OCI-LY1 (cell line): ENCODE measurements around the gene CDH26.

Experiments used
- H2AFZ ChIP-seq: fragments of 200-600 bp; sonication (generic), shearing (Covaris generic); 2 replicates; pipeline ENCODE4 v1.6.0; 2014; ENCODE audit warnings: antibody characterized with exemption, mild to moderate bottlenecking, low read length
- H3F3A ChIP-seq: fragments of 200-600 bp; sonication (generic), shearing (Covaris generic); 2 replicates; pipeline ENCODE4 v1.6.0; 2014; ENCODE audit warnings: mild to moderate bottlenecking, antibody characterized with exemption, low read length, moderate library complexity; ENCODE audit not compliant: insufficient read depth
- H3K27ac ChIP-seq: fragments of 200-600 bp; sonication (generic); 2 replicates; pipeline ENCODE4 v1.5.1; 2014; ENCODE audit warnings: low read length, mixed run types, mild to moderate bottlenecking, low read depth; ENCODE audit not compliant: poor library complexity, severe bottlenecking
- H3K27me3 ChIP-seq: fragments of 200-600 bp; sonication (generic); 2 replicates; pipeline ENCODE4 v1.6.0; 2014; ENCODE audit warnings: antibody characterized with exemption, mild to moderate bottlenecking, low read length, moderate library complexity; ENCODE audit not compliant: insufficient read depth
- H3K36me3 ChIP-seq: fragments of 200-600 bp; sonication (generic); 2 replicates; pipeline ENCODE4 v1.6.1; 2014; ENCODE audit warnings: mild to moderate bottlenecking, antibody characterized with exemption, low read length, moderate library complexity, mixed read lengths; ENCODE audit not compliant: insufficient read depth
- H3K4me1 ChIP-seq: fragments of 200-600 bp; sonication (generic); 2 replicates; pipeline ENCODE4 v1.5.1; 2014; ENCODE audit warnings: mild to moderate bottlenecking, low read length, moderate library complexity; ENCODE audit not compliant: insufficient read depth, severe bottlenecking
- H3K4me2 ChIP-seq: fragments of 200-600 bp; sonication (generic), shearing (Covaris generic); 2 replicates; pipeline ENCODE4 v1.6.1; 2014; ENCODE audit warnings: low read length
- H3K4me3 ChIP-seq: fragments of 200-600 bp; sonication (generic); 2 replicates; pipeline ENCODE4 v1.5.1; 2014; ENCODE audit warnings: low read length, low read depth, mild to moderate bottlenecking, mixed read lengths; ENCODE audit not compliant: poor library complexity, severe bottlenecking
- H3K79me2 ChIP-seq: fragments of 200-600 bp; shearing (Covaris generic); 2 replicates; pipeline ENCODE4 v1.6.1; 2016; ENCODE audit warnings: mixed run types, low read length, mixed read lengths; ENCODE audit not compliant: insufficient read depth
- H3K9ac ChIP-seq: fragments of 200-600 bp; sonication (generic), shearing (Covaris generic); 2 replicates; pipeline ENCODE4 v1.6.1; 2014; ENCODE audit warnings: mild to moderate bottlenecking, low read length, mixed read lengths
- H3K9me2 ChIP-seq: fragments of 200-600 bp; sonication (generic), shearing (Covaris generic); 2 replicates; pipeline ENCODE4 v1.6.1; 2014; ENCODE audit warnings: low read depth, mild to moderate bottlenecking, low read length, mixed read lengths
- H3K9me3 ChIP-seq: fragments of 200-600 bp; shearing (Covaris generic); 2 replicates; pipeline ENCODE4 v1.6.1; 2014; ENCODE audit warnings: low read length, mixed read lengths
- H4K20me1 ChIP-seq: fragments of 200-600 bp; sonication (generic), shearing (Covaris generic); 2 replicates; pipeline ENCODE4 v1.6.0; 2016; ENCODE audit warnings: mild to moderate bottlenecking, low read length; ENCODE audit not compliant: insufficient read depth
- EZH2 ChIP-seq: fragments of 200-600 bp; sonication (generic), shearing (Covaris generic); IDR thresholded peaks from 2 replicates; pipeline ENCODE4 v1.8.0; 2017; ENCODE audit warnings: borderline replicate concordance, mixed run types, mild to moderate bottlenecking, antibody characterized with exemption, low read length, moderate library complexity, mixed read lengths
- TF ChIP-seq, protein P1 (sequence below): fragments of 200-600 bp; sonication (generic), shearing (Covaris generic); IDR thresholded peaks from 2 replicates; pipeline ENCODE4 v1.5.1; 2017; ENCODE audit warnings: mild to moderate bottlenecking, antibody characterized with exemption, low read length, moderate library complexity, mixed read lengths

Gene CDH26

DNA sequence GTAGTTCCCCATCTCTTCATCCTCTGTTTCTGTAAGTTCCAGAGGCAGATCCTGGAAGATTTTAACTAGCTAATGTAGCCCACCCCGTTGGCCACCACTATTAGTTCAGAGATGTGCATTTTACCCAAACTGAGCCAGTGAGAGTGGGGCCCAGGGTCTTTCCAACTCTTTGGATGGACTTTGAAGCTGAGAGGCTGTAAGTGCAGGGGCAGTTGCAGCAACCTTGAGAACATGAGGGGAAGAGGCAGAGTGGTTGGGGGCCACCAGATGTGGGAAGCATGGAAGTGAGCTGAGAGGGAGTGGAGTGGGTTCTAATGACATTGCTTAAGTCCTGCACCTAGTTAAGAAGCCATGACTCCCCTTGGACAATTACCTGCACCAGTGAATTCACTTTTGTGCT, 72.2 kb downstream of the CDH26 start:
- Histone ChIP-seq H3K27ac (no peak overlapping the region), H3K9ac (no peak overlapping the region), H3K4me1 (no peaks in the 10 kb centered on the region), H4K20me1 (no peaks in the 10 kb centered on the region), H3K36me3 (no peaks in the 10 kb centered on the region), H3K9me3 (no peaks in the 10 kb centered on the region), H3K79me2 (no peaks in the 10 kb centered on the region), H2AFZ (no peak overlapping the region), H3K9me2 (no peaks in the 10 kb centered on the region), H3K4me2 (no peak overlapping the region), H3K4me3 (no peak overlapping the region), H3K27me3 (peaks cover 4% of the 10 kb centered on the region; the same call in 1 of the 2 replicates), H3F3A (no peaks in the 10 kb centered on the region)
- no peak for TF ChIP-seq EZH2
- TF ChIP-seq, protein P1, sequence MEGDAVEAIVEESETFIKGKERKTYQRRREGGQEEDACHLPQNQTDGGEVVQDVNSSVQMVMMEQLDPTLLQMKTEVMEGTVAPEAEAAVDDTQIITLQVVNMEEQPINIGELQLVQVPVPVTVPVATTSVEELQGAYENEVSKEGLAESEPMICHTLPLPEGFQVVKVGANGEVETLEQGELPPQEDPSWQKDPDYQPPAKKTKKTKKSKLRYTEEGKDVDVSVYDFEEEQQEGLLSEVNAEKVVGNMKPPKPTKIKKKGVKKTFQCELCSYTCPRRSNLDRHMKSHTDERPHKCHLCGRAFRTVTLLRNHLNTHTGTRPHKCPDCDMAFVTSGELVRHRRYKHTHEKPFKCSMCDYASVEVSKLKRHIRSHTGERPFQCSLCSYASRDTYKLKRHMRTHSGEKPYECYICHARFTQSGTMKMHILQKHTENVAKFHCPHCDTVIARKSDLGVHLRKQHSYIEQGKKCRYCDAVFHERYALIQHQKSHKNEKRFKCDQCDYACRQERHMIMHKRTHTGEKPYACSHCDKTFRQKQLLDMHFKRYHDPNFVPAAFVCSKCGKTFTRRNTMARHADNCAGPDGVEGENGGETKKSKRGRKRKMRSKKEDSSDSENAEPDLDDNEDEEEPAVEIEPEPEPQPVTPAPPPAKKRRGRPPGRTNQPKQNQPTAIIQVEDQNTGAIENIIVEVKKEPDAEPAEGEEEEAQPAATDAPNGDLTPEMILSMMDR = no peak

- H2AFZ ChIP-seq = no peak overlapping the region
- no peak overlapping the region for H3K4me2 ChIP-seq
- no peak overlapping the region for H3K27ac ChIP-seq
- H3F3A ChIP-seq = no peaks in the 10 kb centered on the region
- no peaks in the 10 kb centered on the region for H4K20me1 ChIP-seq
- H3K9me2 ChIP-seq = no peaks in the 10 kb centered on the region
- H3K4me3 ChIP-seq = no peak overlapping the region
- no peaks in the 10 kb centered on the region for H3K36me3 ChIP-seq
- no peaks in the 10 kb centered on the region for H3K9me3 ChIP-seq
- peaks cover 4% of the 10 kb centered on the region; the same call in 1 of the 2 replicates for H3K27me3 ChIP-seq
- TF ChIP-seq, protein P1 = no peak
- no peak for TF ChIP-seq EZH2
- no peak overlapping the region for H3K9ac ChIP-seq
- no peaks in the 10 kb centered on the region for H3K4me1 ChIP-seq
- H3K79me2 ChIP-seq = no peaks in the 10 kb centered on the region
Observed at GRCh38 chr20:60031107-60031506, 72.9 kb downstream of the CDH26 start.

- no peak overlapping the region for H3K4me3 ChIP-seq
- no peak overlapping the region for H3K9ac ChIP-seq
- H3K4me2 ChIP-seq = no peak overlapping the region
Observed at GRCh38 chr20:60034231-60035110, 76.2 kb downstream of the CDH26 start.

More at GRCh38 chr20:60034231-60035110, 76.2 kb downstream of the CDH26 start:
- Histone ChIP-seq H3K36me3 (no peaks in the 10 kb centered on the region), H3K9me2 (no peaks in the 10 kb centered on the region), H3K27me3 (no peaks in the 10 kb centered on the region; the same call in 1 of the 2 replicates), H3K4me1 (no peaks in the 10 kb centered on the region), H2AFZ (no peak overlapping the region), H3K27ac (no peak overlapping the region), H3F3A (no peaks in the 10 kb centered on the region), H3K79me2 (no peaks in the 10 kb centered on the region), H4K20me1 (no peaks in the 10 kb centered on the region), H3K9me3 (no peaks in the 10 kb centered on the region)
- TF ChIP-seq, protein P1 = no peak
- TF ChIP-seq EZH2 = no peak
